ENCODE results near the gene RNF20.
A peak's percentile ranks its signal among the peaks of the same experiment; 100 is the strongest.

The RNF20 gene

DNA sequence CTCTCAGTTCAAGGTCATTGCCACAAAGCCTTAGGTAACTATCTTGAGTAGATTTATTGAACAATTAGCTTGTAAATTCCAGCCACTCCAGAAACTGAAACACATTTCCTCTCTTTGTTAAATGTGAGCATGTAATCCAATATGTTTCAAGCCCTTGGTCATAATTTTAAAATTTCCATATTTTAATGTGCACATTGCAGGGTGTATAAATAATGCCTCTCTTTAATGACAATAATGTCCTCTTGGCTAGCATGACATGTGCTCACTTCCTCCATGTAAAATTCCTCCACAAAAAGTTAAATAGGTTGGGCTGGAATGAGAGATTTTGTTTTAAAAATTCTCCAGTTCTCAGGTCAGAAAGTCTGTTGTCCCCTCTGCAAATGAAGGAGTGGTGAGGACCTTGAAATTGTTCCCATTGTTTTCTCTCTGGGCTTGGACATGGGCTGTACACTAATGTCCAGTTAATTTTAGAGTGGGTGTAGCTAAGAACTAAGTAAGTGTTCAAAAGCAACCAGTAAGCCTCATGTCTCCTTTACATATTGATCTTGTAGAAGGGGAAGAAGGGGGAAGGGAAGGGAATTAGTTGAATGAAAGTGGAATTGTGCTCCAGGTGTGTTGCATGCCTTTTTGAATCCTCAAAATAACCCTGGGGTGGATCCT is 58.3 kb downstream of the RNF20 start:
- no peak for DNase-seq

DNA sequence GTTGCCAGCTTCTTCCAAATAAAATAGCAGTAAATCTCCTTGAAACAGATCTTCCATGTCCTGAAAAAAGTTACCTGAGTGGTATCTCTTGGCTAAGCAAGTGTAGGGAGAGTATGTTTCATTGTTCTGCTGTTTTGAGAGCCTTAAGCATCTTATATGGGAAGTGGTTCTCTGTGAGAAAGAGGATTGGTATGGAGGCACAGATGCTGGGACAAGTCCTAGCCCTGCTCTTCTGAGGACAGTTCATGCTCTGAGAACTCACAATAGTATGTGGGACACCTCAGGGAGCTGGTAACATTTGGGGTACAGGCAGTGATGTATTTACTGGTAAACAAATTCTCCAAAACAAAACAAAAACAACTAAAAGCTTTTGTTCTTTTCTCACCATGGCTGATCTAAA is 59.1 kb downstream of the RNF20 start:
- DNase-seq: no peak

DNA sequence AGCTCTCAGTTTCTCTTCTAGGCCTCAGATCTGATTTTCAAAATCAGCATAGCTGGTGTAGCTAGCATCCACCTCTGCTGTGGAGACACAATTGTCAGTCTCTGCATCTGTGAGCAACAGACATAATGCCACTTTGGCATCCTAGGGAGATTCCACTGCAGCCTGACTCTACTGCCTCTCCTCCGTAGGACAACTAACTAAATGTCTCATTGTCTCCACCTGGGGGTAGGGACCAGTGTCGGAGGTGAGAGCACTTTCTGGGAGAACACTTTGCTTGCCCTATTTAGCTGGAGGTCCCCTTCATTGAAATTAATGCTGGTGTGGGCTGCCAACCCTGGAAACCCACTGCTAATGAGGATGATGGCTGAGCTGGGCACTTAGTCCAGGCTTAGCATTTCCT is 59.7 kb downstream of the RNF20 start:
- no peak for DNase-seq

DNA sequence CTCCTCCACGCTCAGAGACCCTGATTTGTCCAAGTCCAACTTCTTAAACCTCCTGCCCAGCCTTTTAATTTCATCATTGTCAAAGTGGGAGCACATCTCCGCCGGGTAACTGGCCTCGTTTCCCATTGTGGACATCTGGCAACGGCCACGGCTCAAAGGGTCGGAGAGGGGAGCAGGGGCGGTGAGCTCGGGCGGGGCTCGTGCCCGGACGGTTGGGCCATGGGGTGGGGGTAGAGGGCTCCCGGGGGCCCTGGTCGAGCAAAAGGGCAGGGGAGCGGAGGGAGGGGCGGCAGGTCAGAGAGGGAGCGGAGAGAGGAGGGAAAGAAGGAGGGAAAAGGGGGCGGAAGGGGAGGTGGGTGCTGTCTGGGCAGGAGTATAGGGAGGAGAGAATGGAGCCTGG is 61.1 kb downstream of the RNF20 start, which contains the start of gene PPP3R2:
TSS of gene PPP3R2 (minus strand) at position 174 of the 400 bp plus-strand sequence. CDS start at position 126, 48 bp downstream.
- no peak for DNase-seq

DNA sequence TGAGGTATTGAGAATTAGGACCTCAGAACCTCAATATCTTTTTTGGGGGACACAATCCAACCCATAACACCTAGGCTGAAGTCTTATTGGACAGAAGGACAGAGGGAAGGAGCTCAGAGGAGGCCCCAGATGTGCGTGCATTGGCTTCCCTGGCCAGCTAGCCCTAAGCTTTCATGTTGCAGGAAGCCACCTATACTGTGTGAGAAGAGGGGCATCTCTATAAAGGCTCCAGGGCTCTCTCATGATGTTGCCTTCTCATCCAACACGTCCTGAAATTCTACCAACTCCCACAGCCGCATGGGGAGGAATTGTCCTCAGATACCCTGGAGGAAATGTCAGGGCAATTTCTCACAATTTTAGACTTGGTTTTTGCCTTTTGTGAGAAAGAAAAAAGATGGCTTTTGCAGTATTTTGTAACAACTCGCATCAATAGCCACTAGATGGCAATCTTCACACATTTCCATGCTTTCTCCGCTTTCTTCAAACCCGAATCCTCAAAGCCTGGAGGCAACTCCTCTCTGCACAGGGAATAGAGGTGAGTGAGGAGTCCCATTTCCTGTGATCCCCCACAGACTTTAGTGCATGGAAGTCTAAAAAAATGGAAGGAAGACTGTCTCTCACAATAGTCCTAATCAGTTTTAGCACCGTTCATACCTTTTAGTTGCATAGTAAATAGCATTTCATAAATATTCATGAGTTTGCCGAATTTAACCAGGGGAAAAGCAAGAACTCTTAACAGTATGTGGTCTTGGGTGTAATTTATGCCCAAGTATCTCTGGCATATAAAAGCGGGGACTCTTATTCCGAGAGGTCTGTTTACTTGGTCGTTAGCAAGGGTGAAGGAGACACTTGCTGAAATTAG is 68.5 kb downstream of the RNF20 start:
- DNase-seq: peak; percentile 19

DNA sequence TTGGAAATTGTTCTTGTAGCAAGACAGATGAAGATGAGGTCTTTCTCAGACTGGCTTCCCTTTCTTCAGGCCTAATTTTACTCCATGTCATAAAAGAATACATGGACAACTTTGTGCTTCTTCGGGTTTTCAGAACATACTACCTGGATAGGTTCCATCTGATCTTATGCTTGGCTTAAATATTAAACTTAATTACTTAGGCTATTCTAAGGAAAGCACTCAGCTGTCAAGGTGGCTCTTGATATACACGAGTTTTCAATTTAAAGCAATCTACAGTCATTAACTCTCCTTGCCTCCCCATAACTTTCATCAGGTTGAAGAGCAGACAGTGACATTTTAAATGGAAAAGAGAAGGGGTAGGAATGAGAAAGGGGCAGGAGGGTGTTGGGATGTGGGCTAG is 70.6 kb downstream of the RNF20 start:
- no peak for DNase-seq

DNA sequence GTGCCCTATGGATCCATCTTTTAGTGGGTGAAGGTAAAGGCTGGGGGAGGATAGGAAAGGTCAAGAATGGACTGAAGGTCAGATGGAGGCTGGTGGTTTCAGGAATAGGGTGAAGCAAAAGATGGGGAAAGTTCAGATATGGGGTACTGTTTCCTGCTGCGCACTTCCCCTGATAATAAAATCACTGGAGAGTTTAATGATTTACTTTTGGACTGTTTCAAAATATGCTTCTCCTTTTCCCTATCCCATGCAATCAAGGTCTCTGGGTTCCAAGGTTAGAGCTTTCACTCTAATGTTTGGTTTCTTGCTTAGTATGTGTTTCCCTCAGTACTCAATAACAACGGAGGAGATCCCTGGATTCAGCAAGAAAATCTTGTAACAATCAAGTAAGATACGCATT is 71.9 kb downstream of the RNF20 start:
- no peak for DNase-seq
